Activated T-cell treated with anti-CD3 and anti-CD28 coated beads, Interleukin-2, amount 50 U/mL, for 24 hours (primary cell): ENCODE measurements around the gene PSMC3.

Source experiments
- DNase-seq: peaks from one replicate; pipeline ENCODE4 v3.0.0-alpha.2; 2020
- H3K27ac Mint-ChIP-seq: 2 replicates; pipeline ENCODE4 v1.8.0; 2020; ENCODE audit warnings: mild to moderate bottlenecking, mixed read lengths
- H3K27me3 Mint-ChIP-seq: 2 replicates; pipeline ENCODE4 v1.8.0; 2020; ENCODE audit warnings: mixed read lengths
- H3K36me3 Mint-ChIP-seq: 2 replicates; pipeline ENCODE4 v1.8.0; 2020; ENCODE audit warnings: low read depth, mixed read lengths
- H3K4me1 Mint-ChIP-seq: 2 replicates; pipeline ENCODE4 v1.8.0; 2020; ENCODE audit warnings: low read depth, mixed read lengths
- H3K4me3 Mint-ChIP-seq: 2 replicates; pipeline ENCODE4 v1.8.0; 2020; ENCODE audit warnings: mild to moderate bottlenecking, moderate library complexity, mixed read lengths
- H3K9me3 Mint-ChIP-seq: 2 replicates; pipeline ENCODE4 v1.8.0; 2020; ENCODE audit warnings: mixed read lengths

The PSMC3 gene

GRCh38 chr11:47372422-47372821 is 53.8 kb downstream of the PSMC3 start:
- DNase-seq, result no peak
- H3K27ac Mint-ChIP-seq, result no peak overlapping the region
- no peaks in the 10 kb centered on the region for H3K27me3 Mint-ChIP-seq
- H3K4me3 Mint-ChIP-seq, result no peak overlapping the region
- H3K36me3 Mint-ChIP-seq, result no peaks in the 10 kb centered on the region
- H3K4me1 Mint-ChIP-seq, result peaks cover 30% of the 10 kb centered on the region
- no peaks in the 10 kb centered on the region for H3K9me3 Mint-ChIP-seq

DNA sequence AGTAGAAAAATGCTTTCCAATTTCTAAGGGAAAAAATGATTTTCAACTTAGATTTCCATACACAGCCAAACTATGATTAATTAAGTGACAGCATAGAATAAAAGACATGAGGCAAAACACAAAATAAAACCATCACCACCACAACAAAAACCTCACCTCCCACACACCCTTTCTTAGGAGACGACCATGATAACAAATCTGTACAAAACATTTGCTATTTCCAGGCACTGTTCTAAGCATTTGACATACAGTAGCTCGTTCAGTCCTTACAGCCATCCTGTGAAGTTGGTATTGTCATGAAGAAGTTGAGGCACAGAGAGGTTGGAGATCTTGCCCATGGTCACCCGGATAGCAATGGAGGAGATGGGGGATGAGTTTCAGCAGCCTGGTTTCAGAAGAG is 56.6 kb downstream of the PSMC3 start:
- Mint-ChIP-seq H3K27ac (peak overlapping the region; percentile 81), H3K9me3 (no peaks in the 10 kb centered on the region), H3K4me3 (peak overlapping the region; percentile 28), H3K36me3 (no peaks in the 10 kb centered on the region), H3K4me1 (peaks cover 32% of the 10 kb centered on the region), H3K27me3 (no peaks in the 10 kb centered on the region)
- DNase-seq, result no peak
